Heart right ventricle (tissue), 16 donors: ENCODE data around the gene CC2D1A. TPM values are rescaled to one million over a fixed set of nuclear protein-coding genes. Genes with fewer than 3 reads are reported as not detected.

Source experiments
- ATAC-seq, 8 donors: fragments of 200-7000 bp; cut with Tn5 transposase; one replicate each; pipeline ENCODE4 v1.9.1; 2020; ENCODE audit warnings: mild to moderate bottlenecking in 8 of 8, moderate library complexity in 8 of 8, moderate number of reproducible peaks in 1 of 8
- DNase-seq, 2 donors: peaks; one replicate each; pipeline ENCODE4 v3.0.0-alpha.2; 2020
- H3K27ac ChIP-seq, 10 donors: fragments of 200-600 bp; sonication (generic) in 2 of 10; one replicate each; pipeline versions ENCODE4 v1.5.0 to v1.8.0; 2020 to 2022; ENCODE audit warnings: mild to moderate bottlenecking in 3 of 10
- H3K27me3 ChIP-seq, 7 donors: fragments of 200-600 bp; one replicate each; pipeline ENCODE4 v1.8.0; 2021 to 2022; ENCODE audit warnings: mild to moderate bottlenecking in 2 of 7
- H3K36me3 ChIP-seq, 9 donors: fragments of 200-600 bp; sonication (generic) in 1 of 9; one replicate each; pipeline versions ENCODE4 v1.5.0 to v1.8.0; 2020 to 2022; ENCODE audit warnings: mild to moderate bottlenecking in 2 of 9
- H3K4me1 ChIP-seq, 9 donors: fragments of 200-600 bp; sonication (generic) in 1 of 9; one replicate each; pipeline versions ENCODE4 v1.5.0 to v1.8.0; 2020 to 2022; ENCODE audit warnings: mild to moderate bottlenecking in 4 of 9
- H3K4me3 ChIP-seq, 10 donors: fragments of 200-600 bp; sonication (generic) in 2 of 10; one replicate each; pipeline versions ENCODE4 v1.5.0 to v1.8.0; 2020 to 2022; ENCODE audit warnings: mild to moderate bottlenecking in 7 of 10, moderate library complexity in 2 of 10
- H3K9me3 ChIP-seq, 11 donors: fragments of 200-600 bp in 10 of 11; sonication (generic) in 2 of 11; one replicate each; pipeline versions ENCODE4 v1.5.0 to v1.8.0; 2013 to 2022; ENCODE audit warnings: mild to moderate bottlenecking in 2 of 11, control low read depth in 1 of 11, moderate library complexity in 1 of 11
- WGBS, 2 donors: extraction: QIAGEN DNeasy Blood & Tissue Kit; methylation state at CpG; one replicate each; pipeline ENCODE4 v1.1.7; 2013; ENCODE audit warnings: inconsistent platforms in 1 of 2; 5-methylcytosine and 5-hydroxymethylcytosine counted together
- intact Hi-C, 10 donors: fragments of 100-400 bp; cut with DNase I; formaldehyde crosslinking; loops; one replicate each; pipeline versions ENCODE4 v1.11.1 to v1.14.2; 2022
- polyA plus RNA-seq, 2 donors: library from polyadenylated mRNA; stranded (reverse); fragments of 200-250 nt; gene quantifications; one replicate each; pipeline ENCODE4 v1.2.3, GENCODE V29; 2013
- total RNA-seq, 10 donors: library from RNA; stranded (reverse); fragmentation: NEBNext Ultra II Directional in 3 of 10; extraction: Animal tissue kit (Norgen Biotek cat#: 25700) in 3 of 10; gene quantifications; one replicate each; pipeline versions ENCODE4 v1.2.1 to v1.2.4, GENCODE V29; 2021 to 2023
- TF ChIP-seq, protein P1 (sequence below), 9 donors: fragments of 200-600 bp; sonication (generic) in 2 of 9; IDR thresholded peaks; one replicate each; pipeline versions ENCODE4 v1.5.0 to v1.8.0; 2021 to 2022; ENCODE audit warnings: antibody characterized with exemption in 9 of 9, mild to moderate bottlenecking in 5 of 9, moderate library complexity in 1 of 9
- donor health status: Arrhythmogenic right ventricular cardiomyopathy.
- donor health status: ischemic (EF 13 %, LVEDD 7.1; RV severe dilation, severe dysfunction).
- donor health status: healthy with polysubstance abuse.
- donor health status: DM: no; HTN: yes; CAD: no.
- donor health status: DM: no; HTN: no; CAD: no.
- donor health status: ischemic (EF 25% LVEDD 6.9; RV normal size, moderate dysfunction).
- donor health status: ischemic (EF 25% LVEDD 5.7; RV mildly dilated, moderate dysfunction).
- donor health status: healthy.
- donor health status: DM: yes; HTN: yes; CAD: no.
- donor health status: Ischemic cardiomyopathy.
- donor health status: ischemic (EF 35%, LVEDD 5.7; RV mildly dilated, moderate dysfunction).
- donor health status: nonischemic (EF 11% LVEDD 7.7; RV severe dilation, severe dysfunction).
- donor health status: DM: yes; HTN: yes; CAD: no.
- donor health status: PGD.
- donor health status: ischemic (EF 29% LVEDD 5.4; RV normal size, mild dysfunction).
- donor health status: nonischemic (EF 23%, LVEDD 6.1; RV moderate dilation, normal function).

The CC2D1A gene
- total and polyA plus RNA-seq, 12 donors = 13.2 to 49.8 (median 19.0) TPM

DNA sequence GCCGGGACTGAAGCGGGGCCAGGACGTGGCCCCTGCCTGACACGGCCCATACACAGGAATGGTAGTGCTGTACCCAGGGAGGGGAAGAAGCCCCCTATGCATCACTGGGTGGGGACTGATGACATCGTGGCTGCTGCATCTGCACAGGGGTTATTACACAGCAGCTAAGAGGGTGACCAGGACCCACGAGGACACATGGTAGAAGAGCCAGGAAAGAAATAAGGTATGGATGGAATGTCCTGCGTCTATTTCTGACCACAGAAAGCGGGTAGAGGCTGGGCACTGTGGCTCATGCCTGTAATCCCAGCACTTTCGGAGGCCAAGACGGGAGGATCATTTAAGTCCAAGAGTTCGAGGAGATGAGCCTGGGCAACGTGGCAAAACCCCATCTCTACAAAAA, 70.4 kb downstream of the CC2D1A start:
- H3K36me3 ChIP-seq = peaks cover 0 to 58% (median 0%) of the 10 kb centered on the region in 9 donors
- H3K4me3 ChIP-seq = no peak overlapping the region
- TF ChIP-seq, protein P1, sequence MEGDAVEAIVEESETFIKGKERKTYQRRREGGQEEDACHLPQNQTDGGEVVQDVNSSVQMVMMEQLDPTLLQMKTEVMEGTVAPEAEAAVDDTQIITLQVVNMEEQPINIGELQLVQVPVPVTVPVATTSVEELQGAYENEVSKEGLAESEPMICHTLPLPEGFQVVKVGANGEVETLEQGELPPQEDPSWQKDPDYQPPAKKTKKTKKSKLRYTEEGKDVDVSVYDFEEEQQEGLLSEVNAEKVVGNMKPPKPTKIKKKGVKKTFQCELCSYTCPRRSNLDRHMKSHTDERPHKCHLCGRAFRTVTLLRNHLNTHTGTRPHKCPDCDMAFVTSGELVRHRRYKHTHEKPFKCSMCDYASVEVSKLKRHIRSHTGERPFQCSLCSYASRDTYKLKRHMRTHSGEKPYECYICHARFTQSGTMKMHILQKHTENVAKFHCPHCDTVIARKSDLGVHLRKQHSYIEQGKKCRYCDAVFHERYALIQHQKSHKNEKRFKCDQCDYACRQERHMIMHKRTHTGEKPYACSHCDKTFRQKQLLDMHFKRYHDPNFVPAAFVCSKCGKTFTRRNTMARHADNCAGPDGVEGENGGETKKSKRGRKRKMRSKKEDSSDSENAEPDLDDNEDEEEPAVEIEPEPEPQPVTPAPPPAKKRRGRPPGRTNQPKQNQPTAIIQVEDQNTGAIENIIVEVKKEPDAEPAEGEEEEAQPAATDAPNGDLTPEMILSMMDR (IDR thresholded peaks at IDR 0.05) = no peak
- H3K4me1 ChIP-seq = peaks cover 6 to 45% (median 19%) of the 10 kb centered on the region in 9 donors
- ATAC-seq = peak in 7 of 8 donors; percentile 3 to 72 (median 54)
- H3K9me3 ChIP-seq = no peaks in the 10 kb centered on the region
- intact Hi-C loops = loop anchor here in 1 of 10 donors (2.0 kb wide), 1 partner anchor 28 kb away; no protein-coding TSS in a partner anchor
- peak overlapping the region in 9 of 10 donors; percentile 52 to 89 (median 78) for H3K27ac ChIP-seq
- H3K27me3 ChIP-seq = no peaks in the 10 kb centered on the region
- 61 to 77% methylated on average over 12 of the region's 12 CpGs for WGBS, 2 donors
- DNase-seq = no peak

DNA sequence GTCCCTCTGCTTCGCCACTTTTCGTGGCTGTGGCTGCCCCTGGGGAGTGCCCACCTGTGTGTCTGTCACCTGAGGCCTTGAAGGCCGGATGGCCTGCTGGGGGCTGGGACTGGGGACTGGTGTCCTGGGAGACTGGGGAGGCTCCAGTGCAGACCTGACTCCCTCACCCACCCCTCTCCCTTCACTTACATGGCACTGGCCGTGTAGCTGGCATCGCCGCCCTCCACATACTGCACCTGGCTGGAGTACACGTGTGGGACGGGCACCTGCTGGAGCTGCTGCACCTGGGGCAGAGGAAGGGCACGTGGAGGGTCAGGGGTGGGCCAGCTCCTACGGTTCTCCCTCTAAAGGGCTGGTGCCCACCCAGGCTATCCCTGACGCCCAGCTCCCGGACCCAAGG, 71.8 kb downstream of the CC2D1A start:
- Histone ChIP-seq H3K27me3 (no peaks in the 10 kb centered on the region), H3K4me1 (peaks cover 6 to 48% (median 27%) of the 10 kb centered on the region in 9 donors), H3K4me3 (peak overlapping the region in 2 of 10 donors; percentile 58 to 60), H3K9me3 (no peaks in the 10 kb centered on the region), H3K36me3 (peaks cover 0 to 58% (median 0%) of the 10 kb centered on the region in 9 donors), H3K27ac (peak overlapping the region; percentile 32 to 89 (median 84))
- intact Hi-C loops = loop anchor here in 1 of 10 donors (2.0 kb wide), 1 partner anchor 27 kb away; no protein-coding TSS in a partner anchor
- WGBS, 2 donors = 90 to 93% methylated on average over 12 of the region's 12 CpGs
- TF ChIP-seq, protein P1 (IDR thresholded peaks at IDR 0.05) = no peak
- peak in 2 of 8 donors; percentile 0 to 3 for ATAC-seq
- no peak for DNase-seq

- Histone ChIP-seq H3K4me3 (peak overlapping the region; percentile 28 to 67 (median 57)), H3K27me3 (no peaks in the 10 kb centered on the region), H3K36me3 (peaks cover 0 to 55% (median 0%) of the 10 kb centered on the region in 9 donors), H3K4me1 (peaks cover 6 to 48% (median 27%) of the 10 kb centered on the region in 9 donors), H3K27ac (peak overlapping the region; percentile 32 to 89 (median 84)), H3K9me3 (no peaks in the 10 kb centered on the region)
- ATAC-seq = peak; percentile 84 to 91 (median 88)
- TF ChIP-seq, protein P1 (IDR thresholded peaks at IDR 0.05) = no peak
- peak; percentile 87 to 89 for DNase-seq
- WGBS, 2 donors = 3 to 5% methylated on average over 59 to 74 of the region's 74 CpGs
- intact Hi-C loops = no loop called here
These were observed 72.6 kb downstream of the CC2D1A start for GRCh38 chr19:13978351-13979243.

GRCh38 chr19:13979244-13979615, 73.2 kb downstream of the CC2D1A start:
- H3K9me3 ChIP-seq = no peaks in the 10 kb centered on the region
- peaks cover 0 to 49% (median 0%) of the 10 kb centered on the region in 9 donors for H3K36me3 ChIP-seq
- ATAC-seq (peak in 1 of 8 donors; percentile 13), DNase-seq (no peak)
- TF ChIP-seq, protein P1 (IDR thresholded peaks at IDR 0.05) = no peak
- intact Hi-C loops = no loop called here
- no peaks in the 10 kb centered on the region for H3K27me3 ChIP-seq
- H3K4me1 ChIP-seq = peaks cover 6 to 48% (median 27%) of the 10 kb centered on the region in 9 donors
- WGBS, 2 donors = 15 to 21% methylated on average over 12 of the region's 12 CpGs
- peak overlapping the region in 9 of 10 donors; percentile 72 to 89 (median 84) for H3K27ac ChIP-seq
- peak overlapping the region; percentile 28 to 67 (median 57) for H3K4me3 ChIP-seq
